Transverse colon (tissue), 3 donors: ENCODE data around the gene ATP5MC3.

Experiments
- CTCF ChIP-seq, 5 experiments: fragments of 200-600 bp in 3 of 5; fragments of 450-650 bp in 2 of 5; sonication (generic) in 3 of 5; IDR thresholded peaks; 1 replicate in 2 of 5; 2 replicates in 3 of 5; pipeline ENCODE4 v1.5.1; 2016 to 2017; ENCODE audit warnings: antibody characterized with exemption in 5 of 5, inconsistent platforms in 3 of 5, mild to moderate bottlenecking in 2 of 5, moderate library complexity in 1 of 5
- EP300 ChIP-seq: sonication (generic); formaldehyde crosslinking; IDR thresholded peaks from one replicate; pipeline ENCODE4 v1.6.1; 2017; ENCODE audit warnings: antibody characterized with exemption, low read depth

- TF ChIP-seq CTCF (IDR thresholded peaks at IDR 0.05) (no peak), EP300 (no peak)
Observed at GRCh38 chr2:175180701-175181103, 808 bp downstream of the ATP5MC3 start.
